ENCODE data around the gene NPTXR.

DNA sequence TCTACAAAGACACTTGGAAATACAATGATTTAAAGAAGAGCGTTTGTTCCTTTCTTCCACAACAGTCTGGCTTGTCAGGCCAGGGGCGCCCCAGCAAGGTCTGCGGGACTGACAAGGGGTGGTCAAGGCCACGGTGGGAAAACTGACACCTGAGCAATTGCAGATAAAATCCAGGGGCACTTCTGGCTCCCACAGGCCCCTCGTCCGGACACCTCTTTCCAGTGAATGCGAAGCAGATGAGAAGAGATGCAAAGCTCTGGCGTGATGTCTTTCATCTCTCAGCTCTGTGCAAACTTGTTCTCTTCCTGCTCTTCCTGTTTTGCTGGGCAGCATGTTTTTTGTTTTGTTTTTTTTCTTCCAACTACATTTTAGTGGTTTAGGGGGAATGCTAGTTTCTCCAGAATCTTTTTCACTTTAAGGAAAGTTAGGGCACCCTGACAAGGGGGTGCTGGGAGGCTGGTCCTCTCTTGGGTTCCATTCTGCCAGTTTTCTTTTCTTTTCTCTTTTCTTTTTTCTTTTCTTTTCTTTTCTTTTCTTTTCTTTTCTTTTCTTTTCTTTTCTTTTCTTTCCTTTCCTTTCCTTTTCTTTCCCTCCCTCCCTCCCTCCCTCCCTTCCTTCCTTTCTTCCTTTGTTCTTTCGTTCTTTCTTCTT lies 39.3 kb upstream of the NPTXR start:
- no peak for TF ChIP-seq EZH2phosphoT487 (IDR thresholded peaks at IDR 0.05; ENCODE audit: insufficient read depth, low read depth)
- no peak for TF ChIP-seq EZH2 (IDR thresholded peaks at IDR 0.05; ENCODE audit: insufficient read depth, poor library complexity, severe bottlenecking)

All from GM23248 (cell line).